Kidney glomerular epithelial cell (primary cell): Measurements from ENCODE around the gene BTG2.
"Not testable (repeated sequence)": the region's sequence is repeated elsewhere in the genome, so short reads cannot be mapped to it uniquely, and the experiment has no call there.

Source experiments
- DNase-seq: peaks from one replicate; lab custom pipeline; 2025; lab: John Stamatoyannopoulos, UW

Gene BTG2, protein sequence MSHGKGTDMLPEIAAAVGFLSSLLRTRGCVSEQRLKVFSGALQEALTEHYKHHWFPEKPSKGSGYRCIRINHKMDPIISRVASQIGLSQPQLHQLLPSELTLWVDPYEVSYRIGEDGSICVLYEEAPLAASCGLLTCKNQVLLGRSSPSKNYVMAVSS

DNA sequence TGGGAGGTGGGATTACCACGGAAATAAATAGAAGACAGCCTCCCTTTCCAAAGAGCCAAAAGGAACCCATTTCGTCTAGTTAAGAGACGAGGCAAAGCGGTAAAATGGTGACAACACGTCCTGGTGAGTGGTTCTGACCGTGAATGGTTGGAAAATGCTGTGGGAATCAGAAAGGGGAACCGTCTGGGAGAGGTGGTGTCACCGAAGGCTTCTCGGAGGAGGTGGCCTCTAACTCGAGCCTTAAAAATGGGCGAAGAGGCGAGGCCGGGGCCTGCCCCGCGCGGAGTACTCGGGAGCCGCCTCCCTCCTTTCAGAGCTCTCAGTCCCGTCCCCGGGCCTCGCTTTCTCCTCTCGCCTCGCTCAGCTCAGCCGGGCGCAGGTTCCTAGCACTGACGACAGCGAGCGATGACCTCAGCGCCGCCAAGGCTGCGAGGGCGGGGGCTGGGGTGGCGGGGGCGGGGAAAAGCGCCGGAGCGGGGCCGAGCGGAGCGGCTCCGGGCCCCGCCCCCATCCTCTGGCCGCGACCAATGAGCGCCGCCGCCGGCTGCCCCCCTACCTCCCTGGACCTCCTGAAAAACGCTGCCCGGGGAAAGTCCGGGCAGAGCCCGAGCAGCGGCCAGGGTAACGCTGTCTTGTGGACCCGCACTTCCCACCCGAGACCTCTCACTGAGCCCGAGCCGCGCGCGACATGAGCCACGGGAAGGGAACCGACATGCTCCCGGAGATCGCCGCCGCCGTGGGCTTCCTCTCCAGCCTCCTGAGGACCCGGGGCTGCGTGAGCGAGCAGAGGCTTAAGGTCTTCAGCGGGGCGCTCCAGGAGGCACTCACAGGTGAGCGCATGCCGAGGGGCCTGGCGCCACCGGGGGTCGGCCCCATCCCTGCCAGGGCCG, at the start of gene BTG2:
Gene BTG2, plus strand, starts transcription at position 601 of the 890 bp plus-strand sequence. Its CDS starts 88 bp downstream, at position 689.
- DNase-seq: peak; percentile 91

DNA sequence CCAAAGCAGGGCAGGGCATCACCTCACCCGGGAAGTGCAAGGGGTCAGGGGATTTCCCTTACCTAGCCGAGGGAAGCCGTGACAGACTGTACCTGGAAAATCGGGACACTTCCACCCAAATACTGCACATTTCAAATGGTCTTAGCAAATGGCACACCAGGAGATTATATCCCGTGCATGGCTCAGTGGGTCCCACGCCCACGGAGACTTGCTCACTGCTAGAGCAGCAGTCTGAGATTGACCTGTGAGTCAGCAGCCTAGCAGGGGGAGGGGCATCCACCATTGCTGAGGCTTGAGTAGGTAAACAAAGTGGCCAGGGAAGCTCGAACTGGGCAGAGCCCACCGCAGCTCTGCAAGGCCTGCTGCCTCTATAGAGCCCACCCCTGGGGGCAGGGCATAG, 48.7 kb upstream of the BTG2 start:
- not testable (repeated sequence) for DNase-seq

DNA sequence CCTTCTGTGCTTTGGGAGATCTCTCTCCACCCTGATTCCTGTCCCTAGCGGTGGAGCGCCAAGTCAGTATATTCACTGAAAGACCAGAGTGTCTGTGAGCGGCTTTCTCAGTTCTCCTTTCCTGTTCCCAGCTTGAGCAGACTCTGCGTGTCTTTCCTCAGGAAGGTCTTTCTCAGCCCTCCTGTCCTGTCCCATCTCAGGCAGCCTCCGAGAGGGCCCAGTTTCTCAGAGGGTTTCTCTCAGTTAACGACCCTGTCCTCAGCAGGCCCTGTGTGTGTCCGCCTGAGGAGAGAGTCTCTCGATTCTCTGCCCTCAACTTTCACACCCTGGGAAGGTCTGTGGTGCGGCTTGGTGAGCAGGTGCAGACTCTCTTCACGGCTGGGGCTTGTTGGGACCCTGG, 41.8 kb upstream of the BTG2 start:
- DNase-seq: no peak

DNA sequence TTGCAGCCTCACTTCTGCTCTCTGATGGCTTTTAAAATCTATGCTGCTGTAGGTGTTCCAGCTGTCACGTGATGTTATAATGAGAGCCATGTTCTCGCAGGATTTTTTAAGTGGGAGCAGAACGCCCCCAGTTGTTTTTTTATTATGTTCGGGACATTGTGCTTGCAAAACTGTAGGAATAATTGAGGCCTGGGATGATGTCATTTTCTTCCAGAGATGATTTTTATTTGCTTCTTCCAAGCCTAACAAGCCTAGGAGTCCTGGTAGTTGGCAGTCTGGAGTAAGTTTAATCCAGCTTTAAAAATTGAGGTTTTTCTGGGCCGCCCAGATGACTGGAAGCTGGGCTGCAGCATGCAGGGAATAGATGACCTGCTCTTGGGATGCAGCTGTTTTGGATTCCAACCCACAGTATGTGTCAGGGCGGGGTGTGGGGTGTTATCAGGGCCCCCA, 41.2 kb upstream of the BTG2 start:
- no peak for DNase-seq

DNA sequence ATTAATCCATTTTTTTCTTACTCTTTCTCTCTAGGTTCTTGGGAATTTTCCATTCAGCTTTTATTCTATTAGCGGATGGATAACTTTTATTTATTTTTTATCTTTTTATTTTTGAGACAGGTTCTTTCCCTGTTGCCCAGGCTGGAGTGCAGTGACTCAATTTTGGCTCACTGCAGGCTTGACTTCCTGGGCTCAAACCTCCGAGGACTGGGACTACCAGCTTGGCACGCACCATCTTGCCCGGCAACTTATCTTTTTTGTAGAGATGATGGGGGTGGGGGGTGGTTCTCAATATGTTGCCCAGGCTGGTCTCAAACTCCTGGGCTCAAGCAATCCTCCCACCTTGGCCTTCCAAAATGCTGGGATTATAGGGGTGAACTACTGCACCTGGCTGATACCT, 39.8 kb upstream of the BTG2 start:
- DNase-seq: no peak

DNA sequence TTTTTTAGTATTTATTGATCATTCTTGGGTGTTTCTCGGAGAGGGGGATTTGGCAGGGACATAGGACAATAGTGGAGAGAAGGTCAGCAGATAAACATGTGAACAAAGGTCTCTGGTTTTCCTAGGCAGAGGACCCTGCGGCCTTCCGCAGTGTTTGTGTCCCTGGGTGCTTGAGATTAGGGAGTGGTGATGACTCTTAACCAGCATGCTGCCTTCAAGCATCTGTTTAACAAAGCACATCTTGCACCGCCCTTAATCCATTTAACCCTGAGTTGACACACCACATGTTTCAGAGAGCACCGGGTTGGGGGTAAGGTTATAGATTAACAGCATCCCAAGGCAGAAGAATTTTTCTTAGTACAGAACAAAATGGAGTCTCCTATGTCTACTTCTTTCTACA, 39.2 kb upstream of the BTG2 start:
- DNase-seq: not testable (repeated sequence)

DNA sequence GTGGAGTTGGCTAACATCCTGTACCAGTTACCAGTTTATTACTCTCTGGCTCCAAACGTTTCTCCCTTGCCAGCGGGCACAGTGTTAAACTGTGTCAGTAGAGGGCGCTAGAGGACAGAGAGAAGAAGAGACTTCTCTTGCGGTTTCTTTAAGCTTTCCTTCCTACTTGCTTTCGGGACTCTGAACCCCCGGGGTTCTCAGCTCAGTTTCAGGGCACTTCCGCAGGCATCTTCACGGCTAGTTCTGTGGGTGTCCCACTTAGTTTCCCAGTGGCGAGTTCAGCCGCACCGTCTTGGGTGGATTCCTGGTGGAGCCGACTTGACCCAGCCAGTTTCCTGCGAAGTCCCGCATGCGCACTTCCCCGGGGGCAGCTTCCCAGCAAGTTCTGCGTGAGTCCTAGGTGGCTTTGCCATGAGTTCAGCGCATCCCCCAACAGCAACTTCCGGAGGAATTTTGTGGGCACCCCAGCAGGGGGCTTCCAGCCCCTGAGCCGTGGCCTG, 37.9 kb upstream of the BTG2 start:
- DNase-seq: peak; percentile 95

DNA sequence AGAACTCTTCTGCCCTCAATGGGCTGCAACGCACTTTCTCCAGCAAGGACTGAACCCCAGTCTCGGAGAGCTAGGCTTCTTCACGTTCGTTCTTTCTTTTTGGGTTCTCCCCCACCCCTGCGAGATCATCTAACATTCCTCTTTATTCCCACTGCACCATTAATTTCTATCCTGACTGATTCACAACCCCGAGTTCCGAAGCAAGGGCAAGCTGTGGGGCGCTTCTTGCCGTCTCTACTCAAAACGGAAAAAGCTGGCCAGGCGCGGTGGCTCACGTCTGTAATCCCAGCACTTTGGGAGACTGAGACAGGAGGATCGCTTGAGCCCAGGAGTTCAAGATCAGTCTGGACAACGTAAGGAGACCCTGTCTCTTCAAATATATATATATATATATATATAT, 37.4 kb upstream of the BTG2 start:
- DNase-seq: no peak

DNA sequence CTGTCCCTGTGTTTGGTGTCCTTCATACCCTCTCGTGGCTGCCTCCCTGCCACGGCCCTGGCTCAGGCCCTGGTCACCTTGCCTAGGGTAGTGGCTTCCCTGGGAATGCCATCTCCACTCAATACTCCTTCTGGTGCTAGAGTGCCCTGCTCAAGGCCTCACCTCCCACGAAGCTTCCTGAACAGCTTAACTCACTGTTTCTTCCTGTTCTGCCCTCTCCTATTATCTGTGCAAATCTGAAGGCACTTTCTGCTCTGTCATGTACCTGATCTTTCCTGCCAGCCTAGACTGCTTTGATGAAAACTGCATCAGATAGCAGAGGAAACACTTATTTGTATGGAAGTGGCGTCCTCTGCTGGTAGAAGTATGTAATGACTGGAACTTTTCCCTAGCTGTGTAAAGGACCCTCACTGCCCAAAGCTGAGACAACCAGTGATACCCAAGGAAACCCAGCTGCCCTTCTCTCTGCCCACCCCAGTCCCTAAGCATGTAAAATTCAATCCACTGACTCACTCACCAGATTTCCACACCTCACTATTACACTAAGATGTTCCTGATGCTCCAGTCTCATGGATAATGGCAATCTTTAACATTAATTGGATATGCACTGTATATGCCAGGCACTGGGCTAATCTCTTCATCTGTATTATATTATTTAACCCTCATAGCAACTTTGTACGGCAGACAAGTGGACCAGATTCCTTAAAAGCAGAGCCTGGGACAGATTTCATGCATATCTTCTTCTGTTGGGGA, 36.2 kb upstream of the BTG2 start:
- DNase-seq: peak; percentile 75

DNA sequence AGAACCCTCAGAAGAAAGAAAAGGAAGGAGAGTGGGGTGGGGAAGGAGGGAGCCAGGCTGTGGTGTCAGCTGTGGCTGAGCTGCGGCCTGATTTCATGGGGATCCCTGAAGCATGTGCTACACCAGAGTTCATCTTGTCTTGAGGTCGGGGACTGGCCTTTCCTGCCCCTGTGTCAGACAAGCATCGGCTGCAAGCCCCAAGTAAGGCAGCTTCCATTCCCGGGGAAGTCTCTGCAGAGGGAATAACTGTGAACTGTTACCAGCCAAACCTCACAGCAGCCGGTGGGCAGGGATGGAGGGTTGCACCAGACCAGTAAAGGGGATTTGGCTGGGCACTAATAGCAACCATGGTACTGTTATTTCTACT, 35.7 kb upstream of the BTG2 start:
- DNase-seq: no peak

DNA sequence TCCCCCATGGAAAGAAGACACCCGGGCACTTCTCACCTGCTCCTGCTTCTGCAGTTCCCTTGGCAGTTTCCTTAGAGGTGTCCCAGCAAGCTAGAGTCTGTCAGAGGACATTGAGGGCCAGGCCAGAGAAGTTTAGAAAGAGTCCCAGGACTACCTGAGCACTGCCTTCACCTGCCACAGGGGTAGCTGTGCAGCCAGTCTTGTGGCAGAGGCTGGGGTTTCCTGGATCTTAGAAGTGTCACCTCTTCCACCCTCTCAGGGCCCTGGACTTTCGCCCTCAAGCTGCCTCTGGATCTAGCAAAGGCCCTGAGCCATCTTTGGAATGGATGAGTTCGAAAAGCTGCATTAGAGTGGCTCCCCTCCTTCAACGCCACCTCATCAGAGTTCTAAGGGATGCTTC, 34.9 kb upstream of the BTG2 start:
- no peak for DNase-seq

DNA sequence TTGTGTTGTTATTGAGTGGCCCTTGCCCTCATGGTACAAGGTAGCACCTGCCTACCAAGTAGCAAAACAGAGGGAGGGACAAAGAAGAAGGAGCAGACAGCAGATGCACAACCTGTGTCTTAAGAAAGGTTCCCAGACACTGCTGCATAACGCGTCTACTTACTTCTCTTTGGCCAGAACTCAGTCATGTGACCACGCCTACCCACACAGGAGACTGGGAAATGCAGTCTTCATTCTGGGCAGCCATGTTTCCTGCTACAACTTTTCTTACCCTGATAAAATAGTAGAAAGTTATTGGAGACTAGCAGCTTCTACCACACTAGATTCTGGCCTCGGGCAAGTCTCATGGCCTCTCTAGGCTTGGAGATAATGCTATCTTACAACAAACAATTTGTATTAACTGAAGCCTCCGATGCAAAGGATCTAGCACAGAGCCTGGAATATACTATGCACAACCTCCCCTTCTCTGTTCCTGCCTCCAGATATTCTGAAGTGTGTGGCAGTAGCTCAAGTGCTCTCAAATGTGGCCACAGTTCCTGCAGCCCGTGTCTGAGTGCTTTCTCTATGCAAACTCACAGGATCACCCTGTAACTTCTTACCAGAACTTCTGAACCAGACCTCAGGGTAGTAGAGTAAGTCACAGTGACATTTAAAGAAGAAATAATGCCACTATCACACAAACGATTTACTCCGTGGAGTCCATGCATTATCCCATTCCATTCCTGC, 34.1 kb upstream of the BTG2 start:
- peak; percentile 48 for DNase-seq

DNA sequence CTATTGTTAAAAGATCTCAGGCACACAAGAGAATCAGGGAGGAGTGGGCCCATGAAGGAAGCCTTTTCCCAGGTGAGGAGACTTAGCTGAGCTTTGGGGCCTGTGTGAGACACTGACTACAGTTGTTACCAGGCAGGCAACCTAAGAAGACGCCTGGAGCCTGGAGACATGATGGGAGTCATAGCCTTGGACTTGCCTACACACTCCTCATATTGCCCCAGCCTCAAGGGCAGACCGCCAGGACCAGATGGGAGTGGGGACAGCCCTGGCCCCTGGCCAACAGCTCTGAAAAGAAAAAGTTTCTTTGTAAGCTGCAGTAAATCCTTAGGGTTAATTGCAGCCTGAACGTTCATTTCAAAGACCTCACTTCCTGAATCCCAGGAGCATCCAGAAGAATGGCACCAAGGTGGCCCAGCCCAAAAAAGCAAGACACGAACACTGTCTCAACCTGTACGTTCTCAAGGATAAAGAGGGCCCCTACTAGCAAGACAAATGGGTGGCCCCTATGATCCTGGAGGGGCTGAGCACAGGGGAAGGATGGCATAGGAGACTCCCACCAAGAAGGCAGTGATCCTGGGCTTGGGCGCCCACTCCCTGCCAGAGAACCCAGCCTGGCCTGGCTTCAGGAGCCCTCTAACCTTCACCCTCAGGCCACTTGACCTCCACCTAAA, 33.2 kb upstream of the BTG2 start:
- DNase-seq: no peak

DNA sequence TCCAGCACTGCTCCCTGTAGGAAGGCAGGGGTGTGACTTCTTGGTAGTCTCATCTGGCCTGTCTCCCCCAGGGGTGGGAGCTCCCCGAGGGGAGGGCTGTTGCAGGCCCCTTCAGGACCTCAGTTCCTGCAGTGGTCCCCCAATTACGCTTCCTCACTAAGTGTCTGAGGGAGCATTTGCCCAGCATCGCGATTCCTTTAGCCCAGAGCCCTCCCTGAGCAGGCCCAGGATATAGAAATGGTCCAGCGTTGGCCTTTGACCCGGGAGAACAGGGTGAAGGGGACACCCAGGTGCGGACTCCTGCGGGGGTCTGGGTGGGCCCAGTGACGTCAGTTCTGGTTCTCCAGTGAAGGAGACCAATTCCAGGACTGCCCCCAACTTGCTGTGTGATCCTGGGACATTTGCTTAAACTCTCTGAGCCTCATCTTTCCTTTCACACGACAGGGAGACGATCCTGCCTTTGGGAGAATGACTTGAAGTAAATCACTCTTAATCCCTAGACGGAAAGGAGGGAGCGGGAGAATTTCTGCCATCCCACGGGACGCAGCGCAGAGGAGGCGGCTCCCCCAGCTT, 32.6 kb upstream of the BTG2 start:
- no peak for DNase-seq

DNA sequence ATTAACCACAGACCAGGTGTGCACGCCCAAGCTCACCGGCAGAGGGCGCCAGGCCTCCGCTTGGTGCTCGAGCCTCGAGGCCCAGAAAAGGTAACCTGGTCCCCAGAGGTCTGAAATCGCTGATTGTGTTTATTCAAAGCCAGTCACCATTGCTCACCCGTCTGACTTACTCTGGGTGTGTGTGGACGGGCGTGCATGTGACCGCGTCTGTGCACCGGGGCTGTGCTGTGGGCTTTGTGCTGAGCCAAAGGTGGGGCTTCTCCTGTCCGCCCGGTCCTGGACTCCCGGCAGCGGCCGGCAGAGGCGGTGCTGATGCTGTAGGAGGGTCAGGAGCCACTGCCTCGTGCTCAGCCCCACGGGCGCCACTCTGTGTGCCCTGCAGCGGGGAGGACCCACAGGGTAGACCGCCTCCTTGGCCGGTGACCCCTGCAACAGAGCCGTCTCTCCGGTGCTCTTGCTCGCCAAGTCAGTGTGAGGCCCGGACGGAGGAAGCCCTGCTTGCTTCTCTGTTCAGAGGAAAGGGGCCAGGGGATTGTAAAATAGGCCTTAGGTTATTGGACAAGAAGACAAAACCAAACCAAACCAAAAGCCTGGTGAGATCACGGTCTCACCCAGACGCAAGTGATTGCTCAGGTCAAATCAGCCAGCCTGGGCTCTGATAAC, 32.0 kb upstream of the BTG2 start:
- peak; percentile 80 for DNase-seq

DNA sequence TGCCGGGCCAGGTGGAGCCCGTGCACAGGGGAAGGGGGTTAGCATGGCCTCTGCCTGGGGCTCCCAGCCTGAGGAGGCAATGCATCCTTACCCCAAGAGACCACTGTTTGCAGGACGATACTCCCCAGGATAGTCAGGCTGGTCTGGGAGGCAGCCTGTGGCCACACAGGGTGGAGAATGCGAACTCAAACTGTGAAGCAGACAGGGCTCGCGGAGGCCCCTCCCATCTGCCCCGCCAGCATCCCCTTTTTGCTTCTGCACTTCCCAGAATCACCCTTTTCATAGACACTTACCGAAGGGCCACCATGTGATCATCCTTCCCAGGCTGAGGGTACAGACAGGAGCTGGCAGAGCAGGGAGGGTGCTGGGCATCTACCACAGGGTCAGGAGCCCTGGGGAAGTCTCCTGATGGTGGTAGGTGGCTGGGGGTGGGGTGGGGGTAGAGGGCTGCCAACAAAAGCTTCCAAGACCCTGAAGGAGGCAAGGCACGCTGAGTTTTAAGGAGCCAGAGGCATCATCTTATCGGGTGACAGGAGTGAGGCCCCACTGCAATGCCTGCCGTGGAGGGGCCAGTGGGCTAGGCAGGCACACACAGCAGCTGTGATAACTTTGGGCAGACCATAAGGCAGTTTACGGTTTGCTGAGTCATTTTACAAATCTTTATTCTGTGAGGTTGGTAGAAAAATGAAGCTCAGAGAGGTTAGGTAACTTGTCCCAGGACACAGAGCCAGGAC, 31.3 kb upstream of the BTG2 start:
- DNase-seq: no peak

DNA sequence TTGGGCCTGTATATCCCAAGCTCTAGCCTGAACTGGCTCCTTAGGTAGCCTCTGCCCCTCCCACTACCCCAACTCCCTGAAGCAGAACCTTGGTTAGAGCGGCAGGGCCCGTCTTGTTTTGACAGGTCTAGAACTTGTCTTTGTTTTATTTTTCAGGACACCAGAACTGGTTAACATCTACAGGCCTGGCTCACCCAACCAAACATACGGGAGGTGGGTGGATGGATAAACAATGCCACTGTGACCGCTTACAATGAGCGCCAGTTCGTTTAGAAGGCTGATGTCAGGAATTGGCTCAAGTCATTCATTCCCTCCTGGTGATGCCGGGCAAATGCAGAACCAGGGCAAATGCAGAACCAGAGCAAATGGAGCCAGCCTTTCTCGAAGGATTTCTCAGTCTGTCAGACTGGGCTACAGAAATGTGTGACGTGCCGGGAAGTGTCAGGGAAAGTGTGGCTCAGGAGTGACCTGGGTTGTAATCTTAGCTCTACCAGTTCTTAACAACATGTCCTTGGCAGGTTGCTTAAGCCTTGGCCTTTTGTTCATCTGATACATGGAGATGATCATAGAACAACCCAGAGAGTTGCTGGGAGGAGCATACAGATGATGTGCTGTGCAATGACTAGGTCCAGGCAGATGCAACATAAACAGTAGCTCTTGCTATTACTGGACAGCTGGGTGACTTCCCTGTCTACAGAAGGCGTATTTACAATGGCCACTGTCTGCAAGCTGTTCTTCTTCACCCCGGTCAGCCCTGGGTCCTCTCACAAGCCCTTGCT, 30.5 kb upstream of the BTG2 start:
- no peak for DNase-seq

DNA sequence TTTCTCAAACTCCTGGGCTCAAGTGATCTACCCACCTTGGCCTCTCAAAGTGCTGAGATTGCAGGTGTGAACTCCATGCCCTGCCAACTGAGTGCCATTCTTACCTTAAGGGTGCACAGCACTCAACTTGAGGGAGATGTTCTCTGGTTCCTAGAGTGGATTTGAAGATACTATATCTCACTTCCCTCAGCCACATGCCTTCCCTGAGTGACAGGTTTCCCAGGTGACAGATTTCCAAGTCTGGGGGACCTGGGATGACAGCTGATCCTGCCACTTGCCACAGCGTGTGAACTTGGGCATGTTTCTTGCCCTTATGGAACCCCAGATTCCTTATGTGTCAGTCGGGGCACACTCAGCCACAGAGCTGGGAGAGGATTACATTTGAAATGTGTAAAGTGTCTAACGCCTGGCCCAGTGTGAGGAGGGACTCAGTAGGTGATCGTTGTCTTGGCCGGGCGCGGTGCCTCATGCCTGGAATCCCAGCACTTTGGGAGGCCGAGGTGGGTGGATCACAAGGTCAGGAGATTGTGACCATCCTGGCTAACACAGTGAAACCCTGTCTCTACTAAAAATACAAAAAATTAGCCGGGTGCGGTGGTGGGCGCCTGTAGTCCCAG, 29.6 kb upstream of the BTG2 start:
- DNase-seq: no peak

DNA sequence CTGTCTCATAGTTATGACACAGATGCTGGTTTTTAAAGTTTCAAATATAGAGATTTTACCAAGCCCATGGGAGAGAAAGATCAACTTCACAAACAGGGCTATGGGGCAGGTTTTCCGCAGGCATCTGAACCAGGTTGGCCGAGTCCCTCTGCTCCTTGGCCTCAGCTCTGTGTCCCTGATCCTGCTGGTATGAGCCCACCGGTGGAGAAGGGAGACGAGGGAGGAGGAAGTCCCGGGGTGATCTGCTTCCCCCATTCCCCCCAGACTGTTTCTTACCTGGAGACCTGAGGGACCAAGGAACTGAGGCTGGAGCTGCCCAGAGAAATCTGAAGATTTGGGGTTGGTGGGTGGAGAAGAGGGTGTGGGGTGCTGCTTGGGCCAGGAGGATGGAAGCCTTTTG, 28.9 kb upstream of the BTG2 start:
- no peak for DNase-seq
